HG02938 (cell line): ENCODE results near the gene HSP90AA1.
A peak's percentile ranks its signal among the peaks of the same experiment; 100 is the strongest.
"Not testable (repeated sequence)": the region's sequence is repeated elsewhere in the genome, so short reads cannot be mapped to it uniquely, and the experiment has no call there.

Experiments
- ATAC-seq: cut with Tn5 transposase; IDR thresholded peaks from one replicate; pipeline ENCODE4 v1.9.1; 2021; ENCODE audit warnings: mild to moderate bottlenecking, moderate library complexity; ENCODE audit not compliant: unreplicated experiment

Gene HSP90AA1

GRCh38 chr14:102086972-102087761 is at the start of gene HSP90AA1:
TSS of gene HSP90AA1 (minus strand) at chr14:102087044. CDS start at chr14:102086378, 666 bp downstream.
- peak; percentile 59 for ATAC-seq

GRCh38 chr14:102135456-102135855 is 48.6 kb upstream of the HSP90AA1 start:
- not testable (repeated sequence) for ATAC-seq

- ATAC-seq, result not testable (repeated sequence)
Measured at GRCh38 chr14:102134719-102135118, 47.9 kb upstream of the HSP90AA1 start.

- ATAC-seq, result not testable (repeated sequence)
Measured at GRCh38 chr14:102134021-102134420, 47.2 kb upstream of the HSP90AA1 start.

GRCh38 chr14:102131741-102132140 is 44.9 kb upstream of the HSP90AA1 start:
- no peak for ATAC-seq

GRCh38 chr14:102126807-102127455 is 40.1 kb upstream of the HSP90AA1 start:
- no peak for ATAC-seq

GRCh38 chr14:102125546-102125945 is 38.7 kb upstream of the HSP90AA1 start:
- ATAC-seq, result no peak

GRCh38 chr14:102124419-102124818 is 37.6 kb upstream of the HSP90AA1 start:
- no peak for ATAC-seq

- no peak for ATAC-seq
Measured at GRCh38 chr14:102121567-102121966, 34.7 kb upstream of the HSP90AA1 start.

GRCh38 chr14:102120888-102121287 is 34.0 kb upstream of the HSP90AA1 start:
- no peak for ATAC-seq

GRCh38 chr14:102117852-102118251 is 31.0 kb upstream of the HSP90AA1 start:
- no peak for ATAC-seq

GRCh38 chr14:102116361-102117180 is 29.7 kb upstream of the HSP90AA1 start:
- no peak for ATAC-seq

- no peak for ATAC-seq
Measured at GRCh38 chr14:102111101-102111500, 24.3 kb upstream of the HSP90AA1 start.

GRCh38 chr14:102109332-102109731 is 22.5 kb upstream of the HSP90AA1 start:
- not testable (repeated sequence) for ATAC-seq

GRCh38 chr14:102105369-102105768 is 18.5 kb upstream of the HSP90AA1 start:
- no peak for ATAC-seq

- ATAC-seq, result peak; percentile 51
Measured at GRCh38 chr14:102103062-102103695, 16.3 kb upstream of the HSP90AA1 start.

- no peak for ATAC-seq
Measured at GRCh38 chr14:102097441-102098135, 10.7 kb upstream of the HSP90AA1 start.

GRCh38 chr14:102096569-102097188 is 9.8 kb upstream of the HSP90AA1 start:
- no peak for ATAC-seq

- ATAC-seq, result no peak
Measured at GRCh38 chr14:102095871-102096568, 9.2 kb upstream of the HSP90AA1 start.
